ENCODE data around the gene RNF227.

Gene RNF227

GRCh38 chr17:7927596-7927995 is 11.5 kb upstream of the RNF227 start:
- Histone ChIP-seq H3F3A (ENCODE audit: low read depth) (no peaks in the 10 kb centered on the region), H3K36me3 (ENCODE audit: insufficient read depth, low read length) (no peaks in the 10 kb centered on the region), H3K9ac (ENCODE audit: low read depth, low read length, poor library complexity, severe bottlenecking) (no peak overlapping the region), H3K27me3 (ENCODE audit: insufficient read depth, low read length, poor library complexity, severe bottlenecking) (no peaks in the 10 kb centered on the region), H3K4me2 (ENCODE audit: low read depth, low read length, poor library complexity, severe bottlenecking) (no peak overlapping the region), H3K4me3 (ENCODE audit: low read length, poor library complexity, severe bottlenecking) (no peak overlapping the region), H3K9me2 (replicated peaks; ENCODE audit: low read depth, low read length) (no peaks in the 10 kb centered on the region), H3K79me2 (ENCODE audit: insufficient read depth, low read length) (peaks cover 20% of the 10 kb centered on the region), H3K9me3 (ENCODE audit: insufficient read depth, low read depth, low read length) (no peaks in the 10 kb centered on the region), H4K20me1 (ENCODE audit: insufficient read depth, low read length, poor library complexity, severe bottlenecking) (peaks cover 6% of the 10 kb centered on the region), H2AFZ (ENCODE audit: low read length) (no peak overlapping the region), H3K4me1 (ENCODE audit: insufficient read depth, low read length, poor library complexity, severe bottlenecking) (peaks cover 9% of the 10 kb centered on the region)
- no peak for TF ChIP-seq EZH2phosphoT487 (IDR thresholded peaks at IDR 0.05; ENCODE audit: borderline replicate concordance)
- TF ChIP-seq CTCF (conservative IDR thresholded peaks at IDR 0.05; ENCODE audit: low read length), result no peak

GRCh38 chr17:7922845-7923628 is 6.9 kb upstream of the RNF227 start:
- TF ChIP-seq CTCF (conservative IDR thresholded peaks at IDR 0.05; ENCODE audit: low read length) (no peak), EZH2phosphoT487 (IDR thresholded peaks at IDR 0.05; ENCODE audit: borderline replicate concordance) (no peak)
- no peak overlapping the region for H3K4me3 ChIP-seq (ENCODE audit: low read length, poor library complexity, severe bottlenecking)

GRCh38 chr17:7922269-7922844 is 6.3 kb upstream of the RNF227 start:
- H3K4me2 ChIP-seq (ENCODE audit: low read depth, low read length, poor library complexity, severe bottlenecking), result no peak overlapping the region
- TF ChIP-seq CTCF (conservative IDR thresholded peaks at IDR 0.05; ENCODE audit: low read length), result no peak
- TF ChIP-seq EZH2phosphoT487 (IDR thresholded peaks at IDR 0.05; ENCODE audit: borderline replicate concordance), result no peak
- H3K9ac ChIP-seq (ENCODE audit: low read depth, low read length, poor library complexity, severe bottlenecking), result no peak overlapping the region
- H3K9me2 ChIP-seq (replicated peaks; ENCODE audit: low read depth, low read length), result no peaks in the 10 kb centered on the region
- H3K4me1 ChIP-seq (ENCODE audit: insufficient read depth, low read length, poor library complexity, severe bottlenecking), result no peaks in the 10 kb centered on the region
- H3K9me3 ChIP-seq (ENCODE audit: insufficient read depth, low read depth, low read length), result no peaks in the 10 kb centered on the region
- no peaks in the 10 kb centered on the region for H3K79me2 ChIP-seq (ENCODE audit: insufficient read depth, low read length)
- H4K20me1 ChIP-seq (ENCODE audit: insufficient read depth, low read length, poor library complexity, severe bottlenecking), result no peaks in the 10 kb centered on the region
- H3K36me3 ChIP-seq (ENCODE audit: insufficient read depth, low read length), result no peaks in the 10 kb centered on the region
- H2AFZ ChIP-seq (ENCODE audit: low read length), result no peak overlapping the region
- no peaks in the 10 kb centered on the region for H3F3A ChIP-seq (ENCODE audit: low read depth)
- no peaks in the 10 kb centered on the region for H3K27me3 ChIP-seq (ENCODE audit: insufficient read depth, low read length, poor library complexity, severe bottlenecking)
- H3K4me3 ChIP-seq (ENCODE audit: low read length, poor library complexity, severe bottlenecking), result no peak overlapping the region

More at GRCh38 chr17:7922845-7923628, 6.9 kb upstream of the RNF227 start:
- Histone ChIP-seq H3K27me3 (ENCODE audit: insufficient read depth, low read length, poor library complexity, severe bottlenecking) (no peaks in the 10 kb centered on the region), H3K9me3 (ENCODE audit: insufficient read depth, low read depth, low read length) (no peaks in the 10 kb centered on the region), H3F3A (ENCODE audit: low read depth) (no peaks in the 10 kb centered on the region), H3K9me2 (replicated peaks; ENCODE audit: low read depth, low read length) (no peaks in the 10 kb centered on the region), H3K4me1 (ENCODE audit: insufficient read depth, low read length, poor library complexity, severe bottlenecking) (no peaks in the 10 kb centered on the region), H3K4me2 (ENCODE audit: low read depth, low read length, poor library complexity, severe bottlenecking) (no peak overlapping the region), H3K36me3 (ENCODE audit: insufficient read depth, low read length) (no peaks in the 10 kb centered on the region), H3K9ac (ENCODE audit: low read depth, low read length, poor library complexity, severe bottlenecking) (no peak overlapping the region), H4K20me1 (ENCODE audit: insufficient read depth, low read length, poor library complexity, severe bottlenecking) (no peaks in the 10 kb centered on the region), H2AFZ (ENCODE audit: low read length) (no peak overlapping the region), H3K79me2 (ENCODE audit: insufficient read depth, low read length) (no peaks in the 10 kb centered on the region)
